Stimulated activated CD4-positive, alpha-beta T cell treated with anti-CD3 and anti-CD28 coated beads, TNF-alpha, amount 100 ng/mL, for 1 hour (primary cell): Measurements from ENCODE around the gene KRT79.

ENCODE experiments used
- DNase-seq, 3 donors: peaks; one replicate each; pipeline ENCODE4 v3.0.0-alpha.2; 2020; ENCODE audit warnings: low read depth in 3 of 3, low spot score in 1 of 3

The KRT79 gene

DNA sequence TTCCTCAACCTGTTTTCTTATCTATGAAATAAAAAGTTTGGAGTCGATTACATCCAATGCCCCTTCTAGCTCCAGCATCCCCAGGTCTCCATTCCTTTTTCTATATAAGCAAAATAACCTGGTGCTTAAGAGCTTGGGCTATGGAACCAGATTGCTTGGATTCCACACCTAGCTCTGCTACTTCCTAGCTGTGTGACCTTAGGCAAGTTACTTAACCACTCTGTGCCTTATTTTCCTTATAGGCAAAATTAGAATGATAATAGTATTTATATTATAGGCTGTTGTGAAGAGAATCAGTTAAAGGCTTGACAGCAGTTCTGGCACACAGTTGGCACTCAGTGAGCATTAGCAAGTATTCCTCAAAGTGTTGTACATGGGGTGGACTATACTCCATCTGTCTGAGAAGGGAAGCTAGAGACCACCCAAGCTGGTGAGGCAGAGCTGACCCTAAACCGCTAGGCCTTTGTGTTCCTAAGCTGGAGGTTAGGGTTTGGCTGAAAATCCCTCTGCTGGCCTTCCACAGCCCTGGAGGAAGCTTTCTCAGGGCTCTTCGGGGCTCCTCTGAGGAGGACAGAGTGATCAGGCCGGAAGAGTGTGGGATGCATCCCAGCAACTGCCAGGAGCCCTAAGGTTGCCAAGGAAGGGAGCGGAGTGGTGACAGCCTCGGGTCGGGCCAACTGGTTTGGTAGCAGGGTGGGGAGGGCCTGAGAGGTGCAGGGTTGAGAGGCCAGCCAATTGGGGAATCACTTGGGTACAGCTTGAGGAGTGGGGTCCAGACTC, 14.2 kb downstream of the KRT79 start:
- DNase-seq, result no peak

DNA sequence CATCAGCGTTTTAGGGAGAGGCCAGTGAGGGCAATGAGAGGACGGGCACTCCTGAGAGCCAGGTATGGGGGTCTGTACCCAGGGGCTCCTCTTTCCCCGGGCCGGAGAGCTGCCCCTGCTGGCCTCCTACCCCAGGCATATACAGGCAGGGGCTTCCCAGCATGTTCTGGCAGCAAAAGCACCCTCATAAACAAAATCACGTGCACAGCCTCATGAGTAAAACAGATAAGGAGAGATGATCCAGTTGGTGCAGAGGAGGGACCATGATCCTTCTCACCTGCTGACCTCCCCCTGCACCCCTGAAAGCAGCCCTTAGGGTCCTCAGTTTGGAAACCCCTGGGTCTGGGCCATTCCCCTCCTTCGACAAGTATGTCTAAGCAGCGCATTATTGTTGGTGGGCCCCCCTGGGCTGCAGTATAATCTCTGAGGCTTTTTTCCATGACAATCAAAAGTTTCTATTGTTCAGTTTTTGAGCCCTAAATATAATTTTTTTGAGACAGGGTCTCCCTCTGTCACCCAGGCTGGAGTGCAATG, 15.2 kb downstream of the KRT79 start:
- no peak for DNase-seq

DNA sequence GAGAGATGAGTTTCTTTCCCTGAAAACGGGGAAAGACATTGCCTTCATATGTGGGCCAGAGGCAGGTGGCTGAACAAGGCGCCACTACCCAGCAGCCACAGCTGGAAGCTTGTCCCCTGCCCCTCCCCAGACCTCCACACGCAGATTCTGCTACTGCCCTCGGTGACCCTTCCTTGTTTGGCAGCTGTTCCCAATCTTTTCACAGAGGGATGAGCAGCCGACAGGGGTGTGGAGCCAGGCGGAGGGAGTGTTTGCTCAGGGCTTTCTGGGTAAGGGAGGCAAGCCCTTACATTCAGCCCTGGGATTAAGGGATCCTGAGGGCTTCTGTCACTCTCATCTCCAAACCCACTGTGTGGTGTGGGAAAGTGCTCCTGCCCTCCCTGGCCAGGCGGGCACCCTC, 15.7 kb downstream of the KRT79 start:
- no peak for DNase-seq

DNA sequence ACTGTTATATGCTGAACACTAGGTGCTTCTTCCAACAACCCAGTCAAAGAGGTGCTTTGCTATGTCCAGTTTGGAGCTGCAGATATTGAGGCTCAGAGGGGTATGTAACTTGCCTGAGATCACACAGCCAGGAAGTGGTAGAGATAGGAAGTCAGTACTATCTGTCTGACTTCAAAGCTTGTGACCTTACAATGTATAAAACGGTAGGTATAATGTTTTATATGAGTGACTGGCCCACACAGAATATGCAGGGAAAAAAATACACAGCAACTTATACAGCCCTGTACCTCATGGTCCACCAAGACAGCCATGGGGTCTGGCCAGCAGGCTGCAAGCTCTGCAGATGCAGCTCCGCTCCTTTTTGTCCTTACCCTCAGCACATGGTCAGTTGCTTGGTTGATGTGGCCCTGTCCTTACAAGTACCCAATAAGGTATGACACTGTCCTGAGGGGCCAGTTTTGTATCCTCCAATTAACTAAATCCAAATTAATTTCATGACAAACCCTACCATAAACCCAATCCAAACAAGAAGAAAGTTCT, 16.3 kb downstream of the KRT79 start:
- no peak for DNase-seq

DNA sequence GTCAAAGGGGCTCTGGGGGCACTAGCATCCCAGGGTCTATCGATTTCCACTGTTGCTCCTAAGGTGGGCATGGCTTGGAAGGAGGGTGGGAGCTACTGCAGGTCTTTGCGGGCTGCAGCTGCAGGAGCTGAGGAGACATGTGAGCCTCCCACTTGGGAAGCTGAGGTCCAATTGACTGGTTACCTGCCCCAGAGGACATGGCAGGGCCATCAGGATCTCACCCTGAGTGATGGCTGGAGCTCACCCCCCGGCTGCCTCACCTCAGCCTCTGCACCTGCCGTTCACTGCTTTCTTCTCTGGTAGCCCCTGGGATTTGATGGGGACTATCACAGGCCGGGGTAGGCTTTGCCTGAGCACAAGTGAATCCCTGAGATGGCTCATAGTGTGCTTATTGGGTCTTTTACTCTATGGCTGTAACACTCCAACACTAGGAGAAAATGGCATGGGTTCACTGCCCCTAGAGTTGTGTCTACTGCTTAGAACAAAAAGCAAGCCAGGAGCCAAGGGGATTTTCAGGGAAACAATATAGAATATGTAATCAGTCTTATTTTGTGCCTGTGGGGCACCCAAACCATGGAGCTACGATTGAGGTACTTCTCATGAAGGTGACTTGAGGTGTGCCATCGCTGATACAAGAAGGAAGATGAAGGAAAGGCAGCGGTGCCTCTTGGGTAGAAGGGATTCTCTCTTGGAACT, 17.0 kb downstream of the KRT79 start:
- DNase-seq, result no peak

DNA sequence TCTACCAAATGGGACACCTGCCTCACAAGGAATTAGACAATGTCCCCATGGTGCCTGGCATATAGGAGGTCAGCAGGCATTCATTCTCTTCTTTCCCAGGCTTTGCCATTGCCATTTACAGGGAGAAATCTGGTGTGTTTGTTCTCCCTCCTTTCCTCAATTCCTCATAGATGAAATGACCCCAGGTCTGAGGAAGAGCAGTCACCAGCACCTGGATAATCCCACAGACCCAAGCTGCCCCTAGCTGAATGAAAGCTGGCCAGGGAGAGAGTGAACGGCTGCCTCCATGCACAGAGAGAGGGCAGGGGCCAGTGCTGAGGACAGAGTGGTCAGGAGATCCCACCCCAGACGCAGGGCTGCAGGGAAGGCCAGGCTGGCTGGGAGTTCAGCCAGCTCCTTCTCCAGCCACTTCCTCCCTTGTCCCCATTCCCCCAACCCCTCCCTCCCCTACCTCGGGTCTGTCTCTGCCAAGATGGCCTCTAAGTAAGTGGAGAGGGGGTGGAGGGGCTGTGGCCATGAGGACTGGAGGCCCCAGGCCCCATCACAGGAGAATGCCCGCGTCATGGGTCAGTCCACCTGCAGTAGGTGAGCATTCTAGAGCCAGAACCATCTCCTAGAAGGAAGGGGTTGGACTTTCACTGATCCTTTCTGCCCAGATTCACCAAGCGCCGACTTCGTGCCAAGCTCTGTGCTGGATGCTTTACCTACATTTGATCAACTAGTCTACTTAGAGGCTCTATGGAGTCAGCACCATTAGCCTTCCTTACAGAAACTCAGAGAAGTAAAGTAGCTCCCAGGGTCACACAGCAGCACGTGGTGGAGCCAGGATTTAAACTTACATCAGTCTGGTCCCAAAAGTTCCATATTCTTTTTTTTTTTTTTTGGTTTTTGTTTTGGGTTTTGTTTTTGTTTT, 18.2 kb downstream of the KRT79 start:
- DNase-seq, result no peak

DNA sequence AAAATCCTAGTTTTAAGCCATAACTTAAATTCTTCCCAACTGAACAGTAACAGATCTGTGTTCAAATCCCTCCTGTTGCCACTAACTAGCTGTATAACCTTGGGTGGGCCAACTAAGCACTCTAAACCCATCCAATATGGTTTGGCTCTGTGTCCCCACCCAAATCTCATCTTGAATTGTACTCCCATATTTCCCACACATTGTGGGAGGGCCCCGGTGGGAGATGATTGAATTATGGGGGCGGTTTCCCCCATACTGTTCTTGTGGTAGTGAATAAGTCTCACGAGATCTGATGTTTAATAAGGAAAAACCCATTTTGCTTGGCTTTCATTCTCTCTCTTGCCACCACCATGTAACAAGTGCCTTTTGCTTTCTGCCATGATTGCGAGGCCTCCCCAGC, 18.9 kb downstream of the KRT79 start:
- no peak for DNase-seq

DNA sequence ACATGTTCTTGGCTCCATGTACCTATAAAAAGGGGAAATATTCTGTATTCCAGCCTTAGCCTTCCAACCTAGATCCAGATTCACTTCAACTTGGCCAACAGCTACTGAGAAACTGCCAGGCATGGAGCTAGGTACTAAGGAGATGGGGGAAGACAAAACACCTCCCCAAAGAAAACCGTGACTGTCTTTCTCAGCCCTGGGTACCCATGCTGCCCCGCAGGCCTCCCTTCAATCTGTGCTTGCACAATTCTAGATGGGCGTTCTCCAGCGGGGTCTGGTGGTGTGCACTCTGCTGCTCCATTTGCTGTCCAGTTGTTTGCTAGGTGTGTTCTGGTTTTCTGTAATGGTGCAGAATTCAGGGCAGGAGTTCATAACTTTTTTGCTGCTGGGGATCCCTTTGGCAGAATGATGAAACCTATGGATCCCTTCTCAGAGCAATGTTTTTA, 19.4 kb downstream of the KRT79 start:
- no peak for DNase-seq

DNA sequence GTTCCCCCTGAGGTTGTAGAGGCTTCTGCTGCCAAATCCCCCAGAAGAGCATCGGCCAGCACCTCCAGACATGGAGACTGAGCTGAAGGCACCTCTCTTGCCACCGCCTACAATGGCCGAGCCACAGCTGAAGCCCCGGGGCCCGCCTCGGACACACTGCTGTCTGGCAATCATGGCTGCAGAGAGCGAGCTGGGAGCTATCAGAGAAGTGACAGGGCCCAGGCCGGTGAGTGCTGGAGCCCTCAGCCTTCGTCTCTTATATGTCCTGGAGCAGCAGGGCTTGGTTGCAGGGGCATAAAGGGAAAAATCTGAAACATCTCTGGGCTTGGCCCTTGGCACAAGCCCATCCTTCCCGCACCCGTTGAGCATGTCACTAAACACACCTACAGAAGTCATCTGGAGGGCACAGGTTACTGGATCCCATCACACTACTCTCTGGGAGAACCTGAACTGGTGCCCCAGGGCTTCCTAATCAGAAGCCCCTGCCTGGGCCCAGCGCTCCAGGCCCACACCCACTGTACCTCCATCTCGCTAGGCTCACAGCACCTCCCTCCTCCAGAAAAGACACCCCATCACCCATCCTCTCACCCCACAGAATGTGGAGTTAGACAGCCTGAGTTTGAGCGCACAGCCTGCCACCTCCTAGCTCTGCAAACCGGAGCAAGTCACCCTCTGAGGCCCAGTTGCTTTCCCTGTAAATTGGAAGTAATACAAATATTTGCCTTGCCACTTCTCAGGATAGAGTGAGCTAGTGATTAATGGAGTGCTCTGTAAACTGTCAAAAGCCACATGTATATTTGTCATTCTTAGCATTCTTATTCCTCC, 20.0 kb downstream of the KRT79 start, which contains the start of gene KRT4:
Gene KRT4, minus strand, starts transcription at position 232 of the 825 bp plus-strand sequence. Its CDS starts 58 bp downstream, at position 174.
- no peak for DNase-seq

DNA sequence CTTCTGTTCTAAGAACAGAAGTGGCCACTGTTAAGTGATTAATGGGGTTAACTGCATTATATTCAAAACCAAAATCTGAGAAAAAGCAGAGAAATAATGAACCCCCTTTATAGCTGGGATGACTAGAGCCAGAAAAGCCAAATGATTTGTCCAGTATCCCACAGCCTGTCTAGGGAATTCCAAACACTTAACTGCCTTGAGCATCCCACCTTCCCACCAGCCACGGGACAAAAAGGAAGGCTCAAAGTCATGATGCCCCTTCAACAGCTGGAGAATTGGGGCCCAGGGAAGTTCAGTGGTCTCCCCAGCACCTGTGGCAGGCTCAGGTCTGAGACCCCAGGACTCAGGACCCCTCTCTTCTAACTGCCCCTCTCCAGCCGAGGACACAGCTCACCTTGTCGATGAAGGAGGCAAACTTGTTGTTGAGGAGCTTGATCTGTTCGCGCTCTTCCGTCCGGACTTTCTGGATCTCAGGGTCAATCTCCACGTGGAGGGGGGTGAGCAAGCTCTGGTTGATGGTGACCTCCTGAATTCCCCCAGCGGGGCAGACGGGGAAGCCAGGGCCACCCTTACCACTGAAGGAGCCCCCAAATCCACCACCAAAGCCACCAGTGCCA, 20.8 kb downstream of the KRT79 start:
- DNase-seq, result no peak

DNA sequence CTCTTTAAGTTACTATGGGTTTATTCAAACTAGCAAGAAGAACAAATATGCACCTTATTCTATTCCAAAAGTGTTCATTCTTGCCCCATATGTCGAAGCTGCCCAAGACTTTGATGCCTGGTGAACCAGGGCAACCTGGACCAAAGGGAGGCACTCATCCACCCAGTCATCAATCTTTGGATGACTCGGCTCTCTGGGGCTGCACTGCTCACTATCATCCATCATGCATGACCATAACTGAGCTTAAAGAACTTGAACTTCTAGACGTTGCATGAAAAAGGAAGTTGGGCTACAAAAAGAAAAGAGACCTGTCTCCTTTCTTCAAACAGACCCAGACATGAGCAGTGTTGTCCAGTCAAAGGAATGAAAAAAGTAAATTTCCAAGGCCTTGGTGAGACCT, 21.4 kb downstream of the KRT79 start:
- DNase-seq, result no peak

DNA sequence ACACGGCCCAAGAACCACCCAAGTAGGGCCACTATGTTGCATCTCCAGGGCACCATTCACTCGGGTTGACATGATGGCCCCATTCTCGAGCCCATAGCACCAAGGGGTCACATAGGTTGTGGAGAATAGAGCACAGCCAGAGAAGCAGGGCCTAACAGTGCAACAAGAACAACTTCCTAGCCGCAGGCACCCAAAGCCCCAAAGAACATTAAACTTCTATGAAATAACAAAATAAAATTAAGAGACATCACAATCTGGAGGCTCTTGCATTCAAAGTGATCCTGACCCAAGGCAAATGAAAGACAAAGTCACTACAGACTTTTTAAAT, 22.1 kb downstream of the KRT79 start:
- no peak for DNase-seq

DNA sequence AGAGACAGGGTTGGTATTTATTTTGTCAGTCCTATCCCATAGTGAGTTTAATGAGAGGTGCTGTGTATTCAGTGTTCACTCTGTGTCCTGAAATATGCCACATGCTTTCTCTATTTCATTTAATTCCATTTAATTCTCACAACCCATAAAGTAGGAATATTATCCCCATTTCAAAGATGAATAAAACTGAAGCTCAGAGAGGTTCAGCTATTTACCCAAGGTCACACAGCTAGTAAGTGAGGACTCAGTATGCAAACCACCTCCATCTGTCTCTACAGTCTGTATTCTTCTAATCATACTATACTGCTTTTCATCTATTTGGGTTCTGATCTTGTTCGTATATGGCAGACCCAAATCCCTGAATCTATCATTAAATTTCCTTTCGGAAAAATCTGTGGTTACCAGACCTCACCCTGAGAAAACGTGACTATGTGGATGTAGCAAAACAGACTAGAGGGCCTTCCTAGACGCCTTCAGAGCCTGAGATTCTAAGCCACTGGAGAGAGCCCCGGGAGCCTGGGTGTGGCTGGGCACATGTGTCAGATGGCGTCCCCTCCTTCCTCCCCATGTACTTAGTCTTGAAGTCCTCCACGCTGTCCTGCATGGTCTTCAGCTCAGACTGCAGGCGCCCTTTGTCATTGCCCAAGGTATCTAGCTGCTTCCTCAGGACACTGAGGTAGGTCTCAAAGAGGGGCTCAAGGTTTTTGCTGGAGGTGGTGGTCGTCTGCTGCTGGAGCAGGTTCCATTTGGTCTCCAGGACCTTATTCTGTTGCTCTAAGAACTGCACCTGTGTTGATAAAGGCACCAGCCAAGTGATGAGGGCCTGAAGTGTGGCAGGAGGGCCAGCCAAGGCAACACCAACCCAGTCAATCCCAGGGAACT, 22.7 kb downstream of the KRT79 start:
- DNase-seq, result no peak

DNA sequence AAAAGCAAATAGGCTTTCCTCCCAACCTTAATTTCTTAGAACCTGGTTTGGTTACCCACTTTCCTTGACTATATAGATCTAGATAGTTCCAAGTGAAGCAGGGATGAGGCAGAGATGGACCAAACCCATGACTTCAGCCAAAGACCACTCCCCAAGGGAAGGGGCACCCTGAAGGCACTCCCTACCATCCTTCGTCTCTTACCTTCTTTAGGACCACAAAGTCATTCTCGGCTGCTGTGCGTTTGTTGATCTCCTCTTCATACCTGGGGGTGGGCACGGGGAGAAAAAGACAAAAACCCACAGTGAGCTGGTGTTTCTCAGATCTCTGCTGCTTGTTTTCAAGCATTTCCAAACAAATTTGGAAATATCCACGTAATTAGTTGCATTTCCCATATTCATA, 23.6 kb downstream of the KRT79 start:
- DNase-seq, result no peak

DNA sequence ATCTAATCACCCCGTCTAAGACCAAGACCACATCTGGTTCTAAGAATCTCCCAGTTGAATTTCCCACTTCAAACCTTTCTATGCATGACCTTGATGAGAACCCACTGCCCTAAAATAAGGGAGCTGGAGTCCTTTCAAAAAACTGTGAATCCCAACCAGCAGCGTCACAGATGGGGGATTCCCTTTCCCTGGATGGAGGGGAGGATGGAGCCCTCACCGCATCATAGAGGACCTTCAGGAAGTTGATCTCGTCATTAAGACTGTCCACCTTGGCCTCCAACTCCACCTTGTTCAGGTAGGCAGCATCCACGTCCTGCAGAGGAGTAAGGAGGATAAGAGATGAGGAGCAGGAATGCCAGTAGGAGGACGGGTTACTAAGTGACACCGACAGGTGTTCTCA, 24.9 kb downstream of the KRT79 start:
- DNase-seq, result no peak

DNA sequence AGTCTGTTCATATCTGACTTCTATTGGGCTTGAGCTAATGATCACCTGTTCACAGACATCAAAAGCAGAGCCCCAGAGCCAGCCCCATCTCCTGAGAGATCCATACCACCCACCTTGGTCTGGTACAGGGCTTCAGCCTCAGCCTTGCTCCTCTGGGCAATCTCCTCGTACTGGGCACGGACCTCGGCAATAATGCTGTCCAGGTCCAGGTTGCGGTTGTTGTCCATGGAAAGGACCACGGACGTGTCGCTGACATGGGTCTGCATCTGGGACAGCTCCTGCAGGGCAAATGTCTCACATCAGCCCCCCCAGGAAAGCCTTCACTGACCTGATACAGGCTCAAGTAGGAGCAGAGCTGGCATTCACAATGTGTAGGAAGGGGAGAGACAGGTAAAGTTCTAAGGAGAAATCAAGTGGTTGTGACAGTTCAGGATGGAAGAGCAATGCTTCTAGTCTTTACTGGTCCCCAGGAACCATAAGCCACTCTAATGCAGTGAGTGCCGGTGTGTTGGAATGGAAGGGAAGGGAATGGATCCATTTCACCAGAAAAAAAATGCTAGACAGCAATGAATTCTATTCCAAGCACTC, 25.4 kb downstream of the KRT79 start:
- DNase-seq, result no peak

DNA sequence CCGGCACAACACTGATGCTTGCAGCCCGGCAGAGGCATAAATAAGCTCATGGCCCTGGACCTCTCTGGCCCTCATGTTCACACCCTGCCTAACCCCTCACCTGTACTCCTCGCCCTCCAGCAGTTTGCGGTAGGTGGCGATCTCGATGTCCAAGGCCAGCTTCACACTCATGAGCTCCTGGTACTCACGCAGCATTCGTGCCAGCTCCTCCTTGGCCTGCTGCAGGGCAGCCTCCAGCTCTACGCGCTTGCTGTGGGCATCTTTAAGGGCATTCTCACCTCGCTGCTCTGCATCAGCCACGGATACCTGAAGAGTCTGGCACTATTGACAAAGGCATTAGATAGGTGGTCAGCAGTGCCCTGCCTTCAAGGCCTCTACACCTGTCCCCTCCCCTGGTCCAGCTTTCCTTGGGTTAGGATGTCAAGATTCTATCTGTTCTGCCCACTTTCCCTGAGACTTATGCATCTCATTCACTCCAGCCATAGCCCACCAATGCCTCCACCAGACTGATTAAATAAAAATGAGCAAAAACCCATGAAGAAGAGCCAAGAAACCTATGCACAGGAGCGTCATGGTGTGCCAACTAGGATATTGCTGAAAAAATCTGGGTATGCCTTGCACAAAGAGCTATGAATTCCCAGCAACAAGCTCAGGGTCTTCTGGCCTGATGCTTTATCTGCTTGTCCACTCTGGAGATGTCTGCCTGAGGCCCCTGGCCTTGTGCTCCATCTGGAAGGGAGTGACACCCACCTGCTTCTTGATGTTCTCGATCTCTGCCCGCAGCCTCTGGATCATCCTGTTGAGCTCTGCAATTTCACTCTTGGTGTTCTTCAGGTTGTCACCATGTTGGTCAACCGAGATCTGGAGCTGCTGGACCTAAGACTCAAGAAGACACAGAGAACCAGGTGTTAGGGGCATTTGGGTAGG, 26.3 kb downstream of the KRT79 start:
- no peak for DNase-seq
